ENCODE data around the gene TTC39A. TPM values are rescaled to one million over a fixed set of nuclear protein-coding genes. Genes with fewer than 3 reads are reported as not detected.

Gene TTC39A
- total RNA-seq, 1 donor, result 0.43 TPM

DNA sequence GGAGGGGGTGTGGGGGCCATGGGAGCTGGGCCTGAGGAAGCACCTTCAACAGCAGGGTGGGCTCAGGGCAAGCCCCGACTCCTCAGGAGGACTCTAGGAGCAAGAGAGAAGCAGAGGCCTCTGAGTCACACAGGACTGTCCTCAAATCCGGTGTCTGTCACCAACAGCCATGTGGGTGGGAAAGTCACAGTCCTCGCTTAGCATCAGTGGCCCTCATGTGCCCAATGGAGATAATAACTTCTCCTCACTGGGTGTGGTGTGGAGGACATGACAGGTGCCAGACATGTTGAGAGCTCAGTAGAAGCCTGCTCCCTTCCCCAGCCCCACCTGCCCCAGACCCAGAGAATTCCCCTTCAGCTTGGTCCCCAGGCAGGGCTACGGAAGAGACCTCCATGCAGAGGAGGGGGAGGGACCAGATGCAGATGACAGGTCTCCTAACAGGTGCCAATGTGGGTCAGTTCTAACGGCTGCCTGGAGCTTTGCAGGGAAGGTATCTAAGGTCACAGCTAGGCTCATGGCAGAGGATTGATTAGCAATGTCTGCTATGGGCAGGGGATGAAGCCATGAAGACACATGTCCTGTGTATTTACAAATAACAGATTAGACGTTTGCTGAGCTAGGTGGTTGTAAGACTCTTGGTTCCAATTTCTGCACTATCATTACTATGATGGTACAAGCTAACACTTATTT lies 30.2 kb downstream of the TTC39A start:
- TF ChIP-seq, protein P1, sequence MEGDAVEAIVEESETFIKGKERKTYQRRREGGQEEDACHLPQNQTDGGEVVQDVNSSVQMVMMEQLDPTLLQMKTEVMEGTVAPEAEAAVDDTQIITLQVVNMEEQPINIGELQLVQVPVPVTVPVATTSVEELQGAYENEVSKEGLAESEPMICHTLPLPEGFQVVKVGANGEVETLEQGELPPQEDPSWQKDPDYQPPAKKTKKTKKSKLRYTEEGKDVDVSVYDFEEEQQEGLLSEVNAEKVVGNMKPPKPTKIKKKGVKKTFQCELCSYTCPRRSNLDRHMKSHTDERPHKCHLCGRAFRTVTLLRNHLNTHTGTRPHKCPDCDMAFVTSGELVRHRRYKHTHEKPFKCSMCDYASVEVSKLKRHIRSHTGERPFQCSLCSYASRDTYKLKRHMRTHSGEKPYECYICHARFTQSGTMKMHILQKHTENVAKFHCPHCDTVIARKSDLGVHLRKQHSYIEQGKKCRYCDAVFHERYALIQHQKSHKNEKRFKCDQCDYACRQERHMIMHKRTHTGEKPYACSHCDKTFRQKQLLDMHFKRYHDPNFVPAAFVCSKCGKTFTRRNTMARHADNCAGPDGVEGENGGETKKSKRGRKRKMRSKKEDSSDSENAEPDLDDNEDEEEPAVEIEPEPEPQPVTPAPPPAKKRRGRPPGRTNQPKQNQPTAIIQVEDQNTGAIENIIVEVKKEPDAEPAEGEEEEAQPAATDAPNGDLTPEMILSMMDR (IDR thresholded peaks at IDR 0.05; ENCODE audit: insufficient read depth, low read depth, low read length), result no peak
- no peak for DNase-seq (ENCODE audit: low read depth)
- no peak overlapping the region for H3K4me3 ChIP-seq (ENCODE audit: low read depth, low read length)

DNA sequence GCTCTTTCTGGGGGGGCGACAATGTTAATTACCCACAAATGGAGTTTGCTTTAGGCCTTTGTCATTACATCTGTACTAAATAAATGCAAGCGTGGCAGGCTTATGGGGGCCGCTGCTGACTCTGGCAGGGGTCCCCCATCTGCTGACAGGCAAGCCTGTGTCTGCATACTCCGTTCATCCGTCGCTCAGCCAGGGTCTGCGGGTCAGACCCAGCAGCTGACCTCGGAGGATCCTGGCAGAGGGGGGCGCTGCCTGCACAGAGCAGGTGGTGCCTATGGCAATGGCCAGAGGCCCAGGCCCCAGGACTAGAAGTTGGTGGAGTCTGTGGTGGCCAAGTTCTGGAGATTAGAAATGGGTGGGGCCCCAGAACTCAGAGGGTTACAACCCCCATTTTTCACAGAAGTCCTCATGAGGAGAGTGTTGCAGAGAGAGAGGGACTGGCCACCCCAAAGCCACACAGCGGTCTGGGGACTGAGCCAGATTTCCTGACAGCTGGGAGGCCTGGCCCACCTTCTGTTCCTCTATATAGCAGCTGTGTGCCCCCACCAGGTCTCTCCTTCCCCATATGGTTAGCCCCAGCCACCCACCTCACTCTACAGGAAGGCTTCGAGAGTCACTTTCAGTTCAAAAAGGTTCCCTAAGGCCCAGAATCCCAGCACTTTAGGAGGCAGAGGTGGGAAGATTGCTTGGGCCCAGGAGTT lies 31.0 kb downstream of the TTC39A start:
- H3K4me3 ChIP-seq (ENCODE audit: low read depth, low read length), result no peak overlapping the region
- DNase-seq (ENCODE audit: low read depth), result no peak
- TF ChIP-seq, protein P1 (IDR thresholded peaks at IDR 0.05; ENCODE audit: insufficient read depth, low read depth, low read length), result no peak

DNA sequence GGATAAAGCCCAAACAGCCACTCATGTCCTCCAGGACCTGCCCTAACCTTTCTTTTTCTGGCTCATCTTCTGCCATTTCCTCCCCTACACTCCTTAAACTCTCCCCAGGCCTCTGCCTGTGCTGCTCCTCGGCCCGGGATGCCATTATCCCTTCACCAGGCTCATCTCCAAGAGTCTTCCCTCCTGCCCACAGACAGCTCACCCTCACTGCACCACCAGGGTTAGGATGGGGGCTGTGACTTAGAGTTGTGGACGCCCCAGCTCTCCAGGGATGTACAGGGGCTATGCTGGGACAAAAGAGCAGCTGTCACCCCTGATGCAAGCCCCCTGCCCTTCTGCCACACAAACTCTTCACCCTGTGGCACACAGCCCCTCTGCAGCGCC lies 32.0 kb downstream of the TTC39A start:
- H3K4me3 ChIP-seq (ENCODE audit: low read depth, low read length), result no peak overlapping the region
- no peak for DNase-seq (ENCODE audit: low read depth)
- TF ChIP-seq, protein P1 (IDR thresholded peaks at IDR 0.05; ENCODE audit: insufficient read depth, low read depth, low read length), result no peak

DNA sequence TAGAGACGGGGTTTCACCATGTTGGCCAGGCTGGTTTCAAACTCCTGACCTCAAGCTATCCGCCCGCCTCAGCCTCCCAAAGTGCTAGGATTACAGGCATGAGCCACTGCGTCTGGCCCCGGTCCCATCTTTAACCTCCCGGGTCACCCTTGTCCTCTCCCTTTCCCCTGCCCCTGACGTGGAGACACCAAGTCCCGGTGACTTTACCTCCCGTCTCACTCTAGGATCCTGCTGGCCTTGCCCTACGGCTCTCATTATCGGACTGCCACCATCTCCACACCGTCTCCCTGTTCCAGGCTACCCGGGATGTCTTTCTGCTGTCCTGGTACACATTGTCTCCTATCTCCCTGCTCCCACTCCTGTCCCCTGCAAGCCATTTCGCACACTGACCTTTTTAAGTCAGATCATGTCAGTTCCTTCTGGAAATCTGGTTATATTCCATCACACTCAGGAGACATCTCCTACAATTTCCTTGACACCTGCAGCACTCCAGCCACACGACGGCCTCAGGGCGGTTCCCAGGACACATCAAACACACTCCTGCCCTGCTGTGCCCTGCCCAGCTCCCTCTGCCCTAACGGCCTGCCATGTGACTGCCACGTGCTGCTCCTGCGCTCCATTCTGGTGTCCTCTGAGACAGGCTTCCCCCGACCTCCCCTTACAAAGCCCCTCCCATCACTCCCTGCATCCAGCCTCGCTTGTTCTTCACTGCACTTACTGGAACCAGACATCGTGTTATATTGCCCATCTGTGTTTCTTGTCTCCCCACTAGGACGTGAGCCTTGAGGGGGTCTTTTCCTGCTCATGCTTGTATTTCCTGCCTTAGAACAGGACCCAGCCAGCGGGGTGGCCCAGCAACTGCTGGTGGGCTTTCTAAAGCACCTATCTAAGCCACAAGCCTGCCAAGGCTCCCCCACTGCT lies 32.7 kb downstream of the TTC39A start:
- H3K4me3 ChIP-seq (ENCODE audit: low read depth, low read length), result peak overlapping the region; percentile 52
- DNase-seq (ENCODE audit: low read depth), result no peak

DNA sequence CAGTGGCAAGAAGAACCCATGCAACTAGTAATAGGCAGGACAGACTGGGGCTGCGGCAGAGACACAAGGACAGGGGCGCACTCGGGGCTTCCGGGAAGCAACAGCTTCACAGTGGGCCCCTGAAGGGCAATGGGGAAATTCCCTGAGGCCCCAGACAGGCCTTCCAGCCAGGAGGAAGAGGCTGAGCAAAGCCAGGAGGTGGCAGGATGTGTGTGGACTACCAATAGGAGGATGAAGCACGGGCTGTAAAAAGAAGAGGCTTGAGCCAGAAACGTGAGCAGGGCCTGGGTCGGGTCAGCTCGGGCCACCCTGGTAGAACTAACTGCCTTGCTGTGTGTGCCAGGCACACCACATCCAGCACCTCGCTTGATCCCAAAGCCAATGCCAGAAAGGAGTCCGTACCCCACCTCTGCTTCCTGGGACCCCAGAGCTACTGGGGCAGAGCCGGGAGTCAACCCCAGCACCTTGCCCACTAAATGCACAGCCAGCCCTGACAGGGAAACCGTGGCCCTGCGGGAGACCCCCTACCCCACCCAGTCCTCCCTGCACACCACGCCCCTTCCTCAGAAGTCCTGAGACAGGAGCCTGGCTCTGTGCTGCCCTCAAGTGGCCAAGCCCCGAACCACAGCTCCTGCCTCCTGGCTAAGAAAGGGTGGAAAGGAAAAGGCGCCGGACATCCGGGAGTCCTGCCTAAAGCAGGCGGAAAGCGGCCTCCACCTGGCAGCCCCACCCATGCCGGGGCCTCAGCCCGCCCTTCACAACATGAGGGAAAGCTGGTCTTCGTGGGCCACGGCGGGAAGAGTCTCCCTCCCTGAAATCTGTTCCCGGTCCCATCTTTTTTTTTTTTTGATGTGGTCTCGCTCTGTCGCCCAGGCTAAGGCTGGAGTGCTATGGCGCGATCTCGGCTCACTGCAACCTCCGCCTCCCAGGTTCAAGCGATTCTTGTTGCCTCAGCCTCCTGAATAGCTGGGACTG lies 33.7 kb downstream of the TTC39A start:
- DNase-seq (ENCODE audit: low read depth), result peak; percentile 75
- TF ChIP-seq, protein P1 (IDR thresholded peaks at IDR 0.05; ENCODE audit: insufficient read depth, low read depth, low read length), result peak; percentile 99
- H3K4me3 ChIP-seq (ENCODE audit: low read depth, low read length), result peak overlapping the region; percentile 52

More for the DNA sequence above, 32.7 kb downstream of the TTC39A start:
- TF ChIP-seq, protein P1 (IDR thresholded peaks at IDR 0.05; ENCODE audit: insufficient read depth, low read depth, low read length), result no peak

DNA sequence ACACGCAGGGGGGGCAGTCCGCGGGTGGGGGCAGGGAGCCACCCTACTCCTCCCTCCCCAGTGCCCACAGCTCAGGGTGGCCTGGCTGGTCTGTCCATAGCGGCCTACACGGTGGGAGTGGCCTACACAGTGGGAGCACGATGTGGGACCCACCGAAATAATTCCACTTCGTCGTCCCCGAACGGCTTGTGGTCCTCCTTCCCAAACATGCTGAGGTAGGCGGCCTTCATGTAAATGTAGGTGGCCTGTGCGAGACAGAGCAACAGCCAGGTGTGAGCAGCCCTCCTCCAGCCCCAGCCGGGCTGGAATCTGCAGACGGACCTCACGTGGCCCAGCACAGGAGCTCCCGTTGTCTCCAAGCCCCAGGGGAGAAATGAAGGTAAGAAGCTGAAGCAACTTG lies 34.4 kb downstream of the TTC39A start:
- no peak overlapping the region for H3K4me3 ChIP-seq (ENCODE audit: low read depth, low read length)
- no peak for DNase-seq (ENCODE audit: low read depth)
- TF ChIP-seq, protein P1 (IDR thresholded peaks at IDR 0.05; ENCODE audit: insufficient read depth, low read depth, low read length), result no peak

Measured in fibroblast of villous mesenchyme (primary cell).